Neural cell (in vitro differentiated cells): ENCODE results near the gene SLC2A14. TPM values are rescaled to one million over a fixed set of nuclear protein-coding genes. Genes with fewer than 3 reads are reported as not detected.
"Not testable (repeated sequence)": the region's sequence is repeated elsewhere in the genome, so short reads cannot be mapped to it uniquely, and the experiment has no call there.

Experiments
- H2AFZ ChIP-seq: fragments of 200-600, 300-800 bp; sonication (generic), shearing (Covaris generic); 2 replicates; pipeline ENCODE4 v1.6.0; 2014; ENCODE audit warnings: low read depth, mild to moderate bottlenecking, antibody characterized with exemption, low read length, moderate library complexity
- H3F3A ChIP-seq: fragments of 200-600 bp; shearing (Covaris generic); 2 replicates; pipeline ENCODE4 v1.6.1; 2016; ENCODE audit warnings: mild to moderate bottlenecking, moderate library complexity, mixed read lengths, antibody characterized with exemption, low read length; ENCODE audit not compliant: insufficient read depth, poor library complexity, severe bottlenecking
- H3K27ac ChIP-seq: fragments of 200-600, 300-800 bp; sonication (generic), shearing (Covaris generic); 2 replicates; pipeline ENCODE4 v1.5.1; 2014; ENCODE audit warnings: mild to moderate bottlenecking, low read length, moderate library complexity
- H3K27me3 ChIP-seq: fragments of 300-800, 200-600 bp; sonication (generic), shearing (Covaris generic); 2 replicates; pipeline ENCODE4 v1.6.0; 2014; ENCODE audit warnings: mild to moderate bottlenecking, low read depth, low read length, moderate library complexity; ENCODE audit not compliant: insufficient read depth
- H3K36me3 ChIP-seq: fragments of 300-800, 200-600 bp; sonication (generic), shearing (Covaris generic); 2 replicates; pipeline ENCODE4 v1.5.1; 2014; ENCODE audit warnings: mild to moderate bottlenecking, antibody characterized with exemption, low read length, moderate library complexity; ENCODE audit not compliant: insufficient read depth
- H3K4me2 ChIP-seq: fragments of 300-800, 200-600 bp; sonication (generic), shearing (Covaris generic); 2 replicates; pipeline ENCODE4 v1.6.0; 2014; ENCODE audit warnings: mild to moderate bottlenecking, low read length
- H3K4me3 ChIP-seq: fragments of 300-800, 200-600 bp; sonication (generic), shearing (Covaris generic); 2 replicates; pipeline ENCODE4 v1.5.1; 2014; ENCODE audit warnings: mild to moderate bottlenecking, low read length, moderate library complexity
- H3K79me2 ChIP-seq: fragments of 200-600 bp; shearing (Covaris generic); replicated peaks from 2 replicates; pipeline ENCODE4 v1.6.0; 2014; ENCODE audit warnings: mild to moderate bottlenecking, low read length, moderate library complexity; ENCODE audit not compliant: insufficient read depth
- H3K9ac ChIP-seq: fragments of 300-800, 200-600 bp; sonication (generic), shearing (Covaris generic); 2 replicates; pipeline ENCODE4 v1.6.1; 2016; ENCODE audit warnings: mild to moderate bottlenecking, low read length, mixed read lengths
- H3K9me2 ChIP-seq: fragments of 200-600 bp; shearing (Covaris generic); 2 replicates; pipeline ENCODE4 v1.6.1; 2016; ENCODE audit warnings: mild to moderate bottlenecking, low read length, mixed read lengths; ENCODE audit not compliant: insufficient read depth
- H3K9me3 ChIP-seq: fragments of 200-600, 300-800 bp; sonication (generic), shearing (Covaris generic); 2 replicates; pipeline ENCODE4 v1.6.1; 2016; ENCODE audit warnings: mild to moderate bottlenecking, mixed run types, low read length, moderate library complexity, mixed read lengths
- H4K20me1 ChIP-seq: fragments of 200-600 bp; shearing (Covaris generic); 2 replicates; pipeline ENCODE4 v1.6.1; 2016; ENCODE audit warnings: mild to moderate bottlenecking, mixed run types; ENCODE audit not compliant: insufficient read depth
- CTCF ChIP-seq: fragments of 450-650 bp; IDR thresholded peaks from 2 replicates; pipeline ENCODE4 v1.5.1; 2014; ENCODE audit warnings: antibody characterized with exemption, mild to moderate bottlenecking, moderate library complexity; ENCODE audit not compliant: poor library complexity, severe bottlenecking
- EP300 ChIP-seq: fragments of 450-650 bp; conservative IDR thresholded peaks from 2 replicates; pipeline ENCODE4 v1.6.1; 2014; ENCODE audit warnings: antibody characterized with exemption, mild to moderate bottlenecking, moderate library complexity; ENCODE audit not compliant: poor library complexity, severe bottlenecking
- EZH2 ChIP-seq: fragments of 200-600, 300-800 bp; shearing (Covaris generic), sonication (generic); IDR thresholded peaks from 2 replicates; pipeline ENCODE4 v1.6.1; 2014; ENCODE audit warnings: antibody characterized with exemption, low read length, borderline replicate concordance, mild to moderate bottlenecking; ENCODE audit not compliant: insufficient read depth, poor library complexity, severe bottlenecking
- MXI1 ChIP-seq: fragments of 450-650 bp; conservative IDR thresholded peaks from 2 replicates; pipeline ENCODE4 v1.6.1; 2014; ENCODE audit warnings: antibody characterized with exemption, mild to moderate bottlenecking; ENCODE audit not compliant: poor library complexity, severe bottlenecking
- POLR2AphosphoS5 ChIP-seq: IDR thresholded peaks from 2 replicates; pipeline ENCODE4 v1.6.1; 2012
- RAD21 ChIP-seq: fragments of 450-650 bp; conservative IDR thresholded peaks from 2 replicates; pipeline ENCODE4 v1.6.1; 2014; ENCODE audit warnings: antibody characterized with exemption, mild to moderate bottlenecking, moderate library complexity
- REST ChIP-seq: IDR thresholded peaks from 2 replicates; pipeline ENCODE4 v1.6.1; 2012; ENCODE audit warnings: borderline replicate concordance
- SMC3 ChIP-seq: fragments of 450-650 bp; conservative IDR thresholded peaks from 2 replicates; pipeline ENCODE4 v1.6.1; 2014; ENCODE audit warnings: antibody characterized with exemption, mild to moderate bottlenecking, moderate library complexity; ENCODE audit not compliant: poor library complexity
- TAF1 ChIP-seq: IDR thresholded peaks from 2 replicates; pipeline ENCODE4 v1.6.1; 2012; ENCODE audit warnings: low read depth
- polyA plus RNA-seq: library from polyadenylated mRNA; depleted of rRNA; stranded (reverse); fragments of >200 nt; gene quantifications from 2 replicates; pipeline ENCODE4 v1.2.3, GENCODE V29; 2014

SLC2A14 gene
- polyA plus RNA-seq, 1 donor from 2014 or later = not detected

GRCh38 chr12:7853557-7853956 is 19.2 kb downstream of the SLC2A14 start:
- Histone ChIP-seq H3K9me2 (no peaks in the 10 kb centered on the region), H3K79me2 (no peaks in the 10 kb centered on the region), H3F3A (no peaks in the 10 kb centered on the region), H3K27me3 (no peaks in the 10 kb centered on the region), H3K9me3 (no peaks in the 10 kb centered on the region), H3K27ac (no peak overlapping the region), H2AFZ (no peak overlapping the region), H3K9ac (no peak overlapping the region), H4K20me1 (no peaks in the 10 kb centered on the region), H3K4me2 (no peak overlapping the region), H3K4me3 (no peak overlapping the region), H3K36me3 (no peaks in the 10 kb centered on the region)
- TF ChIP-seq SMC3 (no peak), REST (no peak), POLR2AphosphoS5 (no peak), RAD21 (no peak), EZH2 (no peak), CTCF (no peak), EP300 (no peak), MXI1 (no peak), TAF1 (no peak)

GRCh38 chr12:7851622-7852081 is 21.1 kb downstream of the SLC2A14 start:
- peak overlapping the region; percentile 14 for H3K27ac ChIP-seq

GRCh38 chr12:7850099-7850498 is 22.6 kb downstream of the SLC2A14 start:
- not testable (repeated sequence) for H3K27me3 ChIP-seq, H3K9me3 ChIP-seq, H2AFZ ChIP-seq, H3K36me3 ChIP-seq, H3K9me2 ChIP-seq, H4K20me1 ChIP-seq, H3F3A ChIP-seq, H3K27ac ChIP-seq, H3K79me2 ChIP-seq, H3K9ac ChIP-seq, H3K4me2 ChIP-seq, H3K4me3 ChIP-seq

More at GRCh38 chr12:7851622-7852081, 21.1 kb downstream of the SLC2A14 start:
- H3K9me3 ChIP-seq, H3K9ac ChIP-seq, H3F3A ChIP-seq, H3K27me3 ChIP-seq, H3K4me3 ChIP-seq, H3K36me3 ChIP-seq, H3K9me2 ChIP-seq, H2AFZ ChIP-seq, H3K79me2 ChIP-seq, H4K20me1 ChIP-seq: not testable (repeated sequence)
- TF ChIP-seq EP300 (peak; percentile 34), POLR2AphosphoS5 (peak; percentile 25)
- H3K4me2 ChIP-seq = peak overlapping the region; percentile 11
